LNCAP (cell line): ENCODE results near the gene CD27.

Experiments used
- CTCF ChIP-seq: fragments of 450-650 bp; IDR thresholded peaks from 2 replicates; pipeline ENCODE4 v1.5.1; 2017; ENCODE audit warnings: mild to moderate bottlenecking

Gene CD27

GRCh38 chr12:6468283-6468575 is 23.5 kb downstream of the CD27 start:
- TF ChIP-seq CTCF = no peak

GRCh38 chr12:6469092-6469491 is 24.3 kb downstream of the CD27 start:
- no peak for TF ChIP-seq CTCF

- TF ChIP-seq CTCF = no peak
Observed at GRCh38 chr12:6469609-6470374, 25.0 kb downstream of the CD27 start.

- no peak for TF ChIP-seq CTCF
Observed at GRCh38 chr12:6470375-6471163, 25.8 kb downstream of the CD27 start, which contains the start of gene VAMP1. TSS of gene VAMP1 (minus strand) at chr12:6470677. CDS start at chr12:6470531, 146 bp downstream.

- TF ChIP-seq CTCF = no peak
Observed at GRCh38 chr12:6471989-6472360, 27.2 kb downstream of the CD27 start.

- TF ChIP-seq CTCF = no peak
Observed at GRCh38 chr12:6472491-6472890, 27.7 kb downstream of the CD27 start.

- no peak for TF ChIP-seq CTCF
Observed at GRCh38 chr12:6476489-6476888, 31.7 kb downstream of the CD27 start.
